Natural killer cell (primary cell): ENCODE results near the gene CAPN5. TPM values are rescaled to one million over a fixed set of nuclear protein-coding genes. Genes with fewer than 3 reads are reported as not detected.
A peak's percentile ranks its signal among the peaks of the same experiment; 100 is the strongest.

Experiments used
- ATAC-seq, 3 donors: fragments of 150-1000 bp in 2 of 3; fragments of 200-7000 bp in 1 of 3; cut with Tn5 transposase; 1 replicate in 1 of 3; 2 replicates in 2 of 3; pipeline ENCODE4 v1.10.0; 2021; ENCODE audit warnings: mild to moderate bottlenecking in 2 of 3, moderate library complexity in 2 of 3
- DNase-seq, 2 donors: peaks; one replicate each; pipeline versions ENCODE4 v3.0.0 to v3.0.0-alpha.2; 2013 to 2021; ENCODE audit warnings: mixed read lengths in 1 of 2
- H3K27ac ChIP-seq: one replicate; pipeline ENCODE4 v1.5.1; 2013; ENCODE audit warnings: mild to moderate bottlenecking, low read length
- H3K27me3 ChIP-seq: one replicate; pipeline ENCODE4 v1.6.1; 2013; ENCODE audit warnings: low read length; ENCODE audit not compliant: control insufficient read depth, insufficient read depth
- H3K36me3 ChIP-seq: one replicate; pipeline ENCODE4 v1.6.1; 2013; ENCODE audit warnings: low read length; ENCODE audit not compliant: control insufficient read depth, insufficient read depth
- H3K4me1 ChIP-seq: one replicate; pipeline ENCODE4 v1.6.1; 2013; ENCODE audit warnings: low read length; ENCODE audit not compliant: control insufficient read depth, insufficient read depth
- H3K4me3 ChIP-seq: one replicate; pipeline ENCODE4 v1.5.1; 2013; ENCODE audit warnings: low read length
- H3K9me3 ChIP-seq: one replicate; pipeline ENCODE4 v1.6.1; 2013; ENCODE audit warnings: low read length; ENCODE audit not compliant: control insufficient read depth, insufficient read depth
- H3K27ac Mint-ChIP-seq, 2 donors: one replicate each; pipeline ENCODE4 v1.8.0; 2022; ENCODE audit warnings: mild to moderate bottlenecking in 2 of 2, mixed read lengths in 2 of 2, moderate library complexity in 1 of 2
- H3K27me3 Mint-ChIP-seq, 2 donors: one replicate each; pipeline ENCODE4 v1.8.0; 2022; ENCODE audit warnings: low read depth in 2 of 2, mixed read lengths in 2 of 2
- H3K36me3 Mint-ChIP-seq: one replicate; pipeline ENCODE4 v1.8.0; 2022; ENCODE audit warnings: mixed read lengths
- H3K4me1 Mint-ChIP-seq, 2 donors: one replicate each; pipeline ENCODE4 v1.8.0; 2022; ENCODE audit warnings: mixed read lengths in 2 of 2
- H3K4me3 Mint-ChIP-seq: one replicate; pipeline ENCODE4 v1.8.0; 2022; ENCODE audit warnings: mild to moderate bottlenecking, moderate library complexity, mixed read lengths
- H3K9me3 Mint-ChIP-seq, 2 donors: one replicate each; pipeline ENCODE4 v1.8.0; 2022; ENCODE audit warnings: mixed read lengths in 2 of 2
- CTCF ChIP-seq: fragments of 200-600 bp; IDR thresholded peaks from one replicate; pipeline ENCODE4 v1.8.0; 2022; ENCODE audit warnings: antibody characterized with exemption
- WGBS: methylation state at CpG from one replicate; pipeline ENCODE4 v1.1.7; 2013; ENCODE audit warnings: missing lambda C conversion rate; ENCODE audit not compliant: insufficient coverage; 5-methylcytosine and 5-hydroxymethylcytosine counted together
- intact Hi-C: fragments of 100-400 bp; cut with micrococcal nuclease; formaldehyde crosslinking; loops from one replicate; pipeline ENCODE4 v1.14.2; 2022
- total RNA-seq, 4 donors: library from RNA; stranded (reverse); fragments of 120-200 nt in 1 of 4; gene quantifications; one replicate each; pipeline versions ENCODE4 v1.2.3 to v1.2.4, GENCODE V29; 2013 to 2022

Gene CAPN5
- total RNA-seq, 3 donors from 2014 or later (not counting 1 experiment from before 2014, with no cell fraction given), result 32.3 to 34.5 (median 34.3) TPM

GRCh38 chr11:77082838-77083565 lies 16.2 kb downstream of the CAPN5 start:
- peak; percentile 40 to 68 for DNase-seq
- ATAC-seq, result peak; percentile 73 to 97 (median 92)
- Mint-ChIP-seq H3K27ac (peak overlapping the region; percentile 92 to 97), H3K9me3 (no peaks in the 10 kb centered on the region), H3K36me3 (no peaks in the 10 kb centered on the region), H3K27me3 (no peaks in the 10 kb centered on the region), H3K4me3 (peak overlapping the region; percentile 89), H3K4me1 (peaks cover 27 to 57% of the 10 kb centered on the region in 2 donors)
- WGBS, result 64% methylated on average over 15 of the region's 15 CpGs
- H3K9me3 ChIP-seq, result no peaks in the 10 kb centered on the region
- H3K4me1 ChIP-seq, result peaks cover 38% of the 10 kb centered on the region
- peak overlapping the region; percentile 78 for H3K27ac ChIP-seq
- H3K27me3 ChIP-seq, result no peaks in the 10 kb centered on the region
- TF ChIP-seq CTCF, result no peak
- intact Hi-C loops, result no loop called here
- peak overlapping the region; percentile 5 for H3K4me3 ChIP-seq
- no peaks in the 10 kb centered on the region for H3K36me3 ChIP-seq

DNA sequence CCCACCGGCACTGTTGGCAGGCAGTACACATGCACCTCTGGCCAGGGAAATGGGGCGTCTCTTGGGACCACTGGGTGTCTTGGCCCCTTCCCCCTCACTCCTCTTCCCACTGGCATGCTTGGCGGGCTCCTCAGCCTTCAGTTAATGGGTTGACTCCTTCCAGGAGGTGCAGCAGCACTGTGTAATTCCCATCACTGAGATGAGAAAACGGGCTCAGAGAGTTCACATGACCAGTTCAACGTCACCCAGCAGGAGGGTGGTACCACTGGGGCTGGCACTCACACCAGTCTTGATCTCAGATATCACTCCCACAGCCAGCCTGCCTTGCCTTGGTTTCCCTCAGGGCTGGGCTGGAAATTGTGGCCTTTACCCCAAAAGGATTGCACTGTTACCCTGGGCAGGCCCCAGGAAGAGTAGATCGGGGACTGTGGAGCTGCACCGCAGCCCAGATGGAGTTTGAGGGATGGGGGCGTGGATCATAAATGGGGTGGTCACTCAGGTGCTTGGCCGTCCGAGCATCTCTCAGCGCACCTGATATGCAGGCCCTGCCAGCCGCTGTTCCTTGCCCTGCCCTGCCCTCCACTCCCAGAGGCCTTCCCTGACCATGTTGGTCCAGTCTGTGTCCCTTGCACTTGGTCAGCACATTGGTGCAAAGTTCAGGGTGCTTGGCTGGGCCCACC lies 16.9 kb downstream of the CAPN5 start:
- Mint-ChIP-seq H3K36me3 (no peaks in the 10 kb centered on the region), H3K4me3 (no peak overlapping the region), H3K27me3 (no peaks in the 10 kb centered on the region), H3K27ac (peak overlapping the region; percentile 92 to 97), H3K9me3 (no peaks in the 10 kb centered on the region), H3K4me1 (peaks cover 27 to 50% of the 10 kb centered on the region in 2 donors)
- H3K9me3 ChIP-seq, result no peaks in the 10 kb centered on the region
- H3K4me3 ChIP-seq, result no peak overlapping the region
- WGBS, result 94% methylated on average over 12 of the region's 12 CpGs
- H3K36me3 ChIP-seq, result no peaks in the 10 kb centered on the region
- peaks cover 38% of the 10 kb centered on the region for H3K4me1 ChIP-seq
- ATAC-seq, result no peak
- no peaks in the 10 kb centered on the region for H3K27me3 ChIP-seq
- DNase-seq, result no peak
- intact Hi-C loops, result no loop called here
- TF ChIP-seq CTCF, result no peak
- no peak overlapping the region for H3K27ac ChIP-seq

DNA sequence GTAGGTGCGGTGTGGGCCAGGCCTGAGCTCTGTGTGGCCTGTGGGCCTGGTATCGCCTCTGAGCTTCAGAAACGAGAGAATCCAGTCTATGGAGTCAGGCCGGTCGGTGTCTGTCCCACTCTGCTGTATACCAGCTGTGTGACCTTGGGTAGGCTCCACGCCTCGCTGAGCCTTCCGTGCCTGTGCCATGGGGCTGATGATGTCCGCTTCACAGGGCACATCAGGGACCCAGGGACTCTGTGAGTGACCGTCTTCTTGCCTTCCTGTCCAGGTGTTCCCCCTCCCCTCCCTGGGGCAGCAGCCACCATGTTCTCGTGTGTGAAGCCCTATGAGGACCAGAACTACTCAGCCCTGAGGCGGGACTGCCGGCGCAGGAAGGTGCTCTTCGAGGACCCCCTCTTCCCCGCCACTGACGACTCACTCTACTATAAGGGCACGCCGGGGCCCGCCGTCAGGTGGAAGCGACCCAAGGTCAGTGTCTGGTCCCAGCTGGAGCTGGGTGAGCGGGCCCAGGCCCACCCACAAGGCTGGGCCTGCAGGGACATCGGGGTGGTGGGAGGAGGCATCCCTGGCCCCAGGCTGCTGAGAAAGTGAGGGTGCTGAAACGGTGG lies 17.9 kb downstream of the CAPN5 start:
- 95% methylated on average over 25 of the region's 25 CpGs for WGBS

More for the DNA sequence above, 17.9 kb downstream of the CAPN5 start:
- intact Hi-C loops, result no loop called here
- Mint-ChIP-seq H3K36me3 (no peaks in the 10 kb centered on the region), H3K9me3 (no peaks in the 10 kb centered on the region), H3K4me1 (peaks cover 22 to 43% of the 10 kb centered on the region in 2 donors), H3K4me3 (no peak overlapping the region), H3K27ac (peak overlapping the region in 1 of 2 donors; percentile 16), H3K27me3 (no peaks in the 10 kb centered on the region)
- DNase-seq, result no peak
- no peak for TF ChIP-seq CTCF
- H3K4me1 ChIP-seq, result peaks cover 38% of the 10 kb centered on the region
- no peaks in the 10 kb centered on the region for H3K27me3 ChIP-seq
- H3K4me3 ChIP-seq, result no peak overlapping the region
- H3K9me3 ChIP-seq, result no peaks in the 10 kb centered on the region
- H3K36me3 ChIP-seq, result no peaks in the 10 kb centered on the region
- ATAC-seq, result no peak
- no peak overlapping the region for H3K27ac ChIP-seq
